HepG2 (cell line): ENCODE results near the gene GJB1. TPM values are rescaled to one million over a fixed set of nuclear protein-coding genes. Genes with fewer than 3 reads are reported as not detected.

Experiments
- ATF5 ChIP-seq: sonication (generic); formaldehyde crosslinking; IDR thresholded peaks from 2 replicates; pipeline ENCODE4 v1.4.0; 2020; ENCODE audit warnings: mild to moderate bottlenecking, low read depth, missing genetic modification reagents
- BCL3 ChIP-seq: sonication (generic); formaldehyde crosslinking; IDR thresholded peaks from 2 replicates; pipeline ENCODE4 v1.5.1; 2020; ENCODE audit warnings: mild to moderate bottlenecking, missing genetic modification reagents, moderate library complexity
- HMGA1 ChIP-seq: sonication (generic); formaldehyde crosslinking; conservative IDR thresholded peaks from 2 replicates; pipeline ENCODE4 v1.4.0; 2020; ENCODE audit warnings: missing genetic modification reagents
- HOXA3 ChIP-seq: sonication (generic); formaldehyde crosslinking; IDR thresholded peaks from 2 replicates; pipeline ENCODE4 v1.5.0; 2020; ENCODE audit warnings: missing genetic modification reagents
- KMT2A ChIP-seq: sonication (generic); formaldehyde crosslinking; IDR thresholded peaks from 2 replicates; pipeline ENCODE4 v1.4.0; 2020; ENCODE audit warnings: missing genetic modification reagents
- MAFF ChIP-seq: IDR thresholded peaks from 2 replicates; pipeline ENCODE4 v1.6.1; 2011; ENCODE audit warnings: low read depth, low read length, improper control_type of control experiment
- RBFOX2 ChIP-seq: fragments of 200-400 bp; formaldehyde crosslinking; IDR thresholded peaks from 2 replicates; pipeline ENCODE4 v1.6.1; 2017; ENCODE audit warnings: low read depth, mild to moderate bottlenecking, low read length
- SKI ChIP-seq: fragments of 450-650 bp; IDR thresholded peaks from one replicate; pipeline ENCODE4 v1.6.1; 2018; ENCODE audit warnings: mild to moderate bottlenecking; ENCODE audit not compliant: partially characterized antibody
- SMAD3 ChIP-seq: sonication (generic); formaldehyde crosslinking; IDR thresholded peaks from 2 replicates; pipeline ENCODE4 v1.4.0; 2020; ENCODE audit warnings: missing genetic modification reagents
- SMAD9 ChIP-seq: sonication (generic); formaldehyde crosslinking; IDR thresholded peaks from 2 replicates; pipeline ENCODE4 v1.5.1; 2020; ENCODE audit warnings: mild to moderate bottlenecking, missing genetic modification reagents
- SP1 ChIP-seq, 2 experiments: fragments of 450-650 bp in 1 of 2; sonication (generic) in 1 of 2; formaldehyde crosslinking in 1 of 2; IDR thresholded peaks; 2 replicates each; pipeline versions ENCODE4 v1.4.0 to v1.6.1; 2016 to 2020; ENCODE audit warnings: missing genetic modification reagents in 1 of 2
- TEAD3 ChIP-seq: optimal IDR thresholded peaks from 2 replicates; pipeline ENCODE3; 2016; ENCODE audit warnings: borderline replicate concordance
- ZBTB8A ChIP-seq: sonication (generic); formaldehyde crosslinking; IDR thresholded peaks from 2 replicates; pipeline ENCODE4 v1.4.0; 2020; ENCODE audit warnings: mild to moderate bottlenecking, low read depth, missing genetic modification reagents, borderline replicate concordance
- ZEB1 ChIP-seq: IDR thresholded peaks from 2 replicates; pipeline ENCODE4 v1.6.1; 2012; ENCODE audit warnings: mild to moderate bottlenecking, low read depth, inconsistent platforms; ENCODE audit not compliant: insufficient replicate concordance
- ZNF558 ChIP-seq: sonication (generic); formaldehyde crosslinking; IDR thresholded peaks from 2 replicates; pipeline ENCODE4 v1.9.0; 2022; ENCODE audit warnings: mild to moderate bottlenecking, missing genetic modification reagents, borderline replicate concordance
- ZNF770 ChIP-seq: sonication (generic); formaldehyde crosslinking; IDR thresholded peaks from 2 replicates; pipeline ENCODE4 v1.5.0; 2020; ENCODE audit warnings: mild to moderate bottlenecking, missing genetic modification reagents
- ZNF772 ChIP-seq: sonication (generic); formaldehyde crosslinking; IDR thresholded peaks from 2 replicates; pipeline ENCODE4 v1.5.0; 2020; ENCODE audit warnings: mild to moderate bottlenecking, missing genetic modification reagents
- ZNF780A ChIP-seq: sonication (generic); formaldehyde crosslinking; IDR thresholded peaks from 2 replicates; pipeline ENCODE4 v1.8.0; 2022; ENCODE audit warnings: mild to moderate bottlenecking, missing genetic modification reagents, moderate library complexity
- ZSCAN22 ChIP-seq: sonication (generic); formaldehyde crosslinking; IDR thresholded peaks from 2 replicates; pipeline ENCODE4 v1.4.0; 2020; ENCODE audit warnings: mild to moderate bottlenecking, missing genetic modification reagents
- polyA plus RNA-seq, 8 experiments: library from polyadenylated mRNA; depleted of rRNA in 3 of 8; stranded (reverse) in 7 of 8; unstranded in 1 of 8; fragments of >200 nt; fragmentation: Illumina TruSeq in 4 of 8; extraction: Trizol in 4 of 8; gene quantifications; 2 replicates each; pipeline versions ENCODE4 v1.2.1 to v1.2.3, GENCODE V29; 2011 to 2016; ENCODE audit warnings: low read depth in 4 of 8, missing spikeins in 1 of 8, mixed read lengths in 1 of 8; ENCODE audit not compliant: insufficient read depth in 1 of 8
- total RNA-seq, 5 experiments: library from RNA; depleted of rRNA; stranded (reverse); fragments of >200 nt; fragmentation: Illumina TruSeq; extraction: Trizol; gene quantifications; 2 replicates each; pipeline ENCODE4 v1.2.3, GENCODE V29; 2016; ENCODE audit warnings: low read depth in 1 of 5
- TF ChIP-seq, protein P1 (sequence below): sonication (generic); formaldehyde crosslinking; IDR thresholded peaks from 2 replicates; pipeline ENCODE4 v1.9.0; 2021; ENCODE audit warnings: missing genetic modification reagents, mild to moderate bottlenecking, borderline replicate concordance
- TF ChIP-seq, protein P2 (sequence below): sonication (generic); formaldehyde crosslinking; IDR thresholded peaks from 2 replicates; pipeline ENCODE4 v1.5.1; 2020; ENCODE audit warnings: mild to moderate bottlenecking, missing genetic modification reagents

The GJB1 gene
- total and polyA plus RNA-seq, 2 of the 13 experiments (the other 11 are each of a cell fraction or from before 2014, with no cell fraction given), result 111 to 161 TPM

- no peak for TF ChIP-seq ZNF772 (CRISPR knock-in tag)
- TF ChIP-seq SP1 (IDR thresholded peaks at IDR 0.05), result no peak
- no peak for TF ChIP-seq SP1 (CRISPR knock-in tag; IDR thresholded peaks at IDR 0.05)
- no peak for TF ChIP-seq ZSCAN22 (CRISPR knock-in tag)
- TF ChIP-seq, protein P1, sequence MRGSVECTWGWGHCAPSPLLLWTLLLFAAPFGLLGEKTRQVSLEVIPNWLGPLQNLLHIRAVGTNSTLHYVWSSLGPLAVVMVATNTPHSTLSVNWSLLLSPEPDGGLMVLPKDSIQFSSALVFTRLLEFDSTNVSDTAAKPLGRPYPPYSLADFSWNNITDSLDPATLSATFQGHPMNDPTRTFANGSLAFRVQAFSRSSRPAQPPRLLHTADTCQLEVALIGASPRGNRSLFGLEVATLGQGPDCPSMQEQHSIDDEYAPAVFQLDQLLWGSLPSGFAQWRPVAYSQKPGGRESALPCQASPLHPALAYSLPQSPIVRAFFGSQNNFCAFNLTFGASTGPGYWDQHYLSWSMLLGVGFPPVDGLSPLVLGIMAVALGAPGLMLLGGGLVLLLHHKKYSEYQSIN (CRISPR knock-in tag), result no peak
- no peak for TF ChIP-seq HMGA1 (CRISPR knock-in tag)
- no peak; the same call in 1 of the 2 replicates for TF ChIP-seq BCL3 (CRISPR knock-in tag)
- TF ChIP-seq ZNF780A, result no peak
- TF ChIP-seq, protein P2, sequence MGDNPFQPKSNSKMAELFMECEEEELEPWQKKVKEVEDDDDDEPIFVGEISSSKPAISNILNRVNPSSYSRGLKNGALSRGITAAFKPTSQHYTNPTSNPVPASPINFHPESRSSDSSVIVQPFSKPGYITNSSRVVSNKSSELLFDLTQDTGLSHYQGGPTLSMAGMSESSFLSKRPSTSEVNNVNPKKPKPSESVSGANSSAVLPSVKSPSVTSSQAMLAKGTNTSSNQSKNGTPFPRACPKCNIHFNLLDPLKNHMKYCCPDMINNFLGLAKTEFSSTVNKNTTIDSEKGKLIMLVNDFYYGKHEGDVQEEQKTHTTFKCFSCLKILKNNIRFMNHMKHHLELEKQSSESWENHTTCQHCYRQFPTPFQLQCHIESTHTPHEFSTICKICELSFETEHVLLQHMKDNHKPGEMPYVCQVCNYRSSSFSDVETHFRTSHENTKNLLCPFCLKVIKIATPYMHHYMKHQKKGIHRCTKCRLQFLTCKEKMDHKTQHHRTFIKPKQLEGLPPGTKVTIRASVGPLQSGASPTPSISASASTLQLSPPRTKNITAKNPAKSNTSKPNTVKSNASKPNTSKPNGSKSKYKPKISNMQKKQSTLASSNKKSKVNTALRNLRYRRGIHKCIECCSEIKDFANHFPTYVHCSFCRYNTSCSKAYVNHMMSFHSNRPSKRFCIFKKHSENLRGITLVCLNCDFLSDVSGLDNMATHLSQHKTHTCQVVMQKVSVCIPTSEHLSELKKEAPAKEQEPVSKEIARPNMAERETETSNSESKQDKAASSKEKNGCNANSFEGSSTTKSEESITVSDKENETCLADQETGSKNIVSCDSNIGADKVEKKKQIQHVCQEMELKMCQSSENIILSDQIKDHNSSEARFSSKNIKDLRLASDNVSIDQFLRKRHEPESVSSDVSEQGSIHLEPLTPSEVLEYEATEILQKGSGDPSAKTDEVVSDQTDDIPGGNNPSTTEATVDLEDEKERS (CRISPR knock-in tag), result no peak
- TF ChIP-seq ZNF770 (CRISPR knock-in tag), result 0 out of 2 replicates have a peak, but pooled peaks have one; percentile 14
- peak; percentile 82 for TF ChIP-seq RBFOX2
- no peak for TF ChIP-seq ZNF558 (CRISPR knock-in tag)
- TF ChIP-seq MAFF, result no peak
- TF ChIP-seq HOXA3, result peak; percentile 61
- no peak for TF ChIP-seq SKI
- TF ChIP-seq ATF5 (CRISPR knock-in tag), result no peak
- TF ChIP-seq SMAD9 (CRISPR knock-in tag), result no peak
- no peak for TF ChIP-seq KMT2A
- TF ChIP-seq ZEB1, result no peak
- no peak for TF ChIP-seq TEAD3 (CRISPR knock-in tag)
- no peak for TF ChIP-seq SMAD3
- no peak for TF ChIP-seq ZBTB8A
Observed at GRCh38 chrX:71254092-71254963, 31.3 kb downstream of the GJB1 start, which contains the start of gene ZMYM3 (continued).
